ENCODE measurements around the gene PANK4.

DNA sequence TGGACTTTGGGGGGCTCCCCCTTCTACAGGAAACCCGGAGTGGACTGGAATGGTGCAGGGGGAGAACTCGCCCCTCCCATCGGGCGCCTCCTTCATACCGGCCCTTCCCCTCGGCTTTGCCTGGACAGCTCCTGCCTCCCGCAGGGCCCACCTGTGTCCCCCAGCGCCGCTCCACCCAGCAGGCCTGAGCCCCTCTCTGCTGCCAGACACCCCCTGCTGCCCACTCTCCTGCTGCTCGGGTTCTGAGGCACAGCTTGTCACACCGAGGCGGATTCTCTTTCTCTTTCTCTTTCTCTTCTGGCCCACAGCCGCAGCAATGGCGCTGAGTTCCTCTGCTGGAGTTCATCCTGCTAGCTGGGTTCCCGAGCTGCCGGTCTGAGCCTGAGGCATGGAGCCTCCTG, 29.9 kb upstream of the PANK4 start, which contains the start of gene TNFRSF14:
- no peak for TF ChIP-seq PATZ1 (CRISPR knock-in tag; IDR thresholded peaks at IDR 0.05; ENCODE audit: borderline replicate concordance)
- TF ChIP-seq, protein P1, sequence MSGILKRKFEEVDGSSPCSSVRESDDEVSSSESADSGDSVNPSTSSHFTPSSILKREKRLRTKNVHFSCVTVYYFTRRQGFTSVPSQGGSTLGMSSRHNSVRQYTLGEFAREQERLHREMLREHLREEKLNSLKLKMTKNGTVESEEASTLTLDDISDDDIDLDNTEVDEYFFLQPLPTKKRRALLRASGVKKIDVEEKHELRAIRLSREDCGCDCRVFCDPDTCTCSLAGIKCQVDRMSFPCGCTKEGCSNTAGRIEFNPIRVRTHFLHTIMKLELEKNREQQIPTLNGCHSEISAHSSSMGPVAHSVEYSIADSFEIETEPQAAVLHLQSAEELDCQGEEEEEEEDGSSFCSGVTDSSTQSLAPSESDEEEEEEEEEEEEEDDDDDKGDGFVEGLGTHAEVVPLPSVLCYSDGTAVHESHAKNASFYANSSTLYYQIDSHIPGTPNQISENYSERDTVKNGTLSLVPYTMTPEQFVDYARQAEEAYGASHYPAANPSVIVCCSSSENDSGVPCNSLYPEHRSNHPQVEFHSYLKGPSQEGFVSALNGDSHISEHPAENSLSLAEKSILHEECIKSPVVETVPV (CRISPR knock-in tag; IDR thresholded peaks at IDR 0.05): no peak
- TF ChIP-seq ZNF565 (CRISPR knock-in tag; conservative IDR thresholded peaks at IDR 0.05; ENCODE audit: low read depth): no peak
- TF ChIP-seq ZNF70 (CRISPR knock-in tag; IDR thresholded peaks at IDR 0.05): no peak
- TF ChIP-seq PPARA (CRISPR knock-in tag; IDR thresholded peaks at IDR 0.05; ENCODE audit: borderline replicate concordance): no peak

All from SK-N-SH treated with all-trans-retinoic acid at 6 μM for 48 hours (cell line).